GDM1 (cell line): ENCODE measurements around the gene RNF112.

Experiments used
- DNase-seq: peaks from one replicate; lab custom pipeline; 2025; lab: John Stamatoyannopoulos, UW

The RNF112 gene

GRCh38 chr17:19375732-19376131 is 35.3 kb upstream of the RNF112 start:
- no peak for DNase-seq

DNA sequence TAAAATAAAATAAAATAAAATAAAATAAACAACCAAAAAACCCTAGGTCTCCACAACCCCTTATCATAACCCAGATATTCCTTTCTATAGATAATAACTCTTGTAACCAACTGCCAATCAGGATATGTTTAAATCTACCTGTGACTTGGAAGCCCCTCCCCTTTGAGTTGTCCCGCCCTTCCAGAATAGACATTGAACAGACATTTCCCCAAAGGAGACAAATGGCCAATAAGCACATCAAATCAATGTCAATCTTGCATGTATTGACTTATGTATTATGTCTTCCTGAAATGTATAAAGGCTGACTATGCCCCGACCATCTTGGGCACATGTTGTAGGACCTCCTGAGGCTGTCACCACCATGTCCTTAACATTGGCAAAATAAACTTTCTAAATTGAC is 34.2 kb upstream of the RNF112 start:
- DNase-seq, result no peak

GRCh38 chr17:19377602-19378415 is 33.2 kb upstream of the RNF112 start:
- peak; percentile 99 for DNase-seq

- no peak for DNase-seq
Observed at GRCh38 chr17:19378416-19379360, 32.3 kb upstream of the RNF112 start, which contains the start of gene MAPK7. MAPK7 (plus strand) TSS chr17:19378498; CDS start chr17:19378901, 403 bp downstream.

DNA sequence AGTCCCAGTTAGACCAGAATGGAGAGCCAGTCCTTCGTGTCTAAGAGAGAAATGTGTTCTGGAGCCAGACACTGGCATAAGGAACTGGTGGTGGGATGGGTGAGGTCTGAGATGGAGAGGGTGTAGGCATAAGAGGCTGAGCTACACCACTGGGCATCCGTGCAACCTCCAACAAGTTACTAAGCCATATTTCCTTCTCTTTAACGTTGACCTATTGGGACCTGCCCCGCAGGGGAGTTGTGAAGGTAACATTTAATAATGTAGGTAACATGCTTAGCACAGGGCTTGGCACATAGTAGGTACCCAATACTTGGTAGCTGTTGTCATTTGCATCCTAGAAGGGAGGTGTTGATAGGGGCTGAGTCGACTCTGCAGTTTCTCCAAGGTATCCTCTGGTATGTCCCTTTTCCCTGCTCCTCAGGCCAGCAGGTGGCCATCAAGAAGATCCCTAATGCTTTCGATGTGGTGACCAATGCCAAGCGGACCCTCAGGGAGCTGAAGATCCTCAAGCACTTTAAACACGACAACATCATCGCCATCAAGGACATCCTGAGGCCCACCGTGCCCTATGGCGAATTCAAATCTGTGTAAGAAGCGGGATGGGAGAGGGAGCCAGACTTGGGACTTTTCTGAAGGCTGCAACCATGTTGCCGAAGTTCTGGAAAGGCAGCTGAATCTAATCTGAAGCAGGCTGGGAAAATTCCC is 31.5 kb upstream of the RNF112 start:
- no peak for DNase-seq

DNA sequence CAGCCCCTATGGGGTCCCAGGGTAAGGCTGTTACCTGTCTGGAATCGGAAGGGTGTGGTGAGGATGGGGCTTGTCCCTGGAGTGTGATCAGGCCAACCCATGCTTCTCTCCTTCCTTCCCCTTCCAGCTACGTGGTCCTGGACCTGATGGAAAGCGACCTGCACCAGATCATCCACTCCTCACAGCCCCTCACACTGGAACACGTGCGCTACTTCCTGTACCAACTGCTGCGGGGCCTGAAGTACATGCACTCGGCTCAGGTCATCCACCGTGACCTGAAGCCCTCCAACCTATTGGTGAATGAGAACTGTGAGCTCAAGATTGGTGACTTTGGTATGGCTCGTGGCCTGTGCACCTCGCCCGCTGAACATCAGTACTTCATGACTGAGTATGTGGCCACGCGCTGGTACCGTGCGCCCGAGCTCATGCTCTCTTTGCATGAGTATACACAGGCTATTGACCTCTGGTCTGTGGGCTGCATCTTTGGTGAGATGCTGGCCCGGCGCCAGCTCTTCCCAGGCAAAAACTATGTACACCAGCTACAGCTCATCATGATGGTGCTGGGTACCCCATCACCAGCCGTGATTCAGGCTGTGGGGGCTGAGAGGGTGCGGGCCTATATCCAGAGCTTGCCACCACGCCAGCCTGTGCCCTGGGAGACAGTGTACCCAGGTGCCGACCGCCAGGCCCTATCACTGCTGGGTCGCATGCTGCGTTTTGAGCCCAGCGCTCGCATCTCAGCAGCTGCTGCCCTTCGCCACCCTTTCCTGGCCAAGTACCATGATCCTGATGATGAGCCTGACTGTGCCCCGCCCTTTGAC is 30.3 kb upstream of the RNF112 start:
- DNase-seq, result no peak

DNA sequence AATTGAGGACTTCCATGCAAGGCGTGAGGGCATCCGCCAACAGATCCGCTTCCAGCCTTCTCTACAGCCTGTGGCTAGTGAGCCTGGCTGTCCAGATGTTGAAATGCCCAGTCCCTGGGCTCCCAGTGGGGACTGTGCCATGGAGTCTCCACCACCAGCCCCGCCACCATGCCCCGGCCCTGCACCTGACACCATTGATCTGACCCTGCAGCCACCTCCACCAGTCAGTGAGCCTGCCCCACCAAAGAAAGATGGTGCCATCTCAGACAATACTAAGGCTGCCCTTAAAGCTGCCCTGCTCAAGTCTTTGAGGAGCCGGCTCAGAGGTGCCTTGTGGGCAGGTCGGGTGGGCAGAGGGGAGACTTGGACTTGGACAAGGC is 29.7 kb upstream of the RNF112 start:
- DNase-seq, result no peak

GRCh38 chr17:19381741-19382444 is 29.1 kb upstream of the RNF112 start:
- DNase-seq, result no peak

DNA sequence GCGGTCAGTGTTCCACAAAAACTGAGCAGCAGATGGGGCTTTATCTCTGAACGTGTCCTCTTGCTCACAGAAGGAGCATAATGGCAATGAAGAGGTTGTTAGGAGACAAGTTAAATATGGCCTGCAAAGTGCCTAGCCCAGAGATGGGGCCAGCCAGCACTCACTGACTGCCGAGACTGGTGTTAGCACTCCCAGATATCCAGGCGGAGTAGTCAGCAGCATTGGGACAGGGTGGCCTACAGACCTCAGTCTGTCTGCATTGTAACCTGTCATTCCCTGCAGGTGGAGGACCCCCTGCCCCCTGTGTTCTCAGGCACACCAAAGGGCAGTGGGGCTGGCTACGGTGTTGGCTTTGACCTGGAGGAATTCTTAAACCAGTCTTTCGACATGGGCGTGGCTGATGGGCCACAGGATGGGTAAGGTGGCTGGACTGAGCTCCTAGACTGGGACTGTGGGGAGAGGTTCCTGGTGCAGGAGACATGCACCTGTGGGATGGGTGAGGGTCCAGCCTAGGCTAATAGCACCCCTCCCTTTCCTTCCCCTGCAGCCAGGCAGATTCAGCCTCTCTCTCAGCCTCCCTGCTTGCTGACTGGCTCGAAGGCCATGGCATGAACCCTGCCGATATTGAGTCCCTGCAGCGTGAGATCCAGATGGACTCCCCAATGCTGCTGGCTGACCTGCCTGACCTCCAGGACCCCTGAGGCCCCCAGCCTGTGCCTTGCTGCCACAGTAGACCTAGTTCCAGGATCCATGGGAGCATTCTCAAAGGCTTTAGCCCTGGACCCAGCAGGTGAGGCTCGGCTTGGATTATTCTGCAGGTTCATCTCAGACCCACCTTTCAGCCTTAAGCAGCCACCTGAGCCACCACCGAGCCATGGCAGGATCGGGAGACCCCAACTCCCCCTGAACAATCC is 28.2 kb upstream of the RNF112 start:
- no peak for DNase-seq

- no peak for DNase-seq
Observed at GRCh38 chr17:19383681-19384470, 27.2 kb upstream of the RNF112 start.

DNA sequence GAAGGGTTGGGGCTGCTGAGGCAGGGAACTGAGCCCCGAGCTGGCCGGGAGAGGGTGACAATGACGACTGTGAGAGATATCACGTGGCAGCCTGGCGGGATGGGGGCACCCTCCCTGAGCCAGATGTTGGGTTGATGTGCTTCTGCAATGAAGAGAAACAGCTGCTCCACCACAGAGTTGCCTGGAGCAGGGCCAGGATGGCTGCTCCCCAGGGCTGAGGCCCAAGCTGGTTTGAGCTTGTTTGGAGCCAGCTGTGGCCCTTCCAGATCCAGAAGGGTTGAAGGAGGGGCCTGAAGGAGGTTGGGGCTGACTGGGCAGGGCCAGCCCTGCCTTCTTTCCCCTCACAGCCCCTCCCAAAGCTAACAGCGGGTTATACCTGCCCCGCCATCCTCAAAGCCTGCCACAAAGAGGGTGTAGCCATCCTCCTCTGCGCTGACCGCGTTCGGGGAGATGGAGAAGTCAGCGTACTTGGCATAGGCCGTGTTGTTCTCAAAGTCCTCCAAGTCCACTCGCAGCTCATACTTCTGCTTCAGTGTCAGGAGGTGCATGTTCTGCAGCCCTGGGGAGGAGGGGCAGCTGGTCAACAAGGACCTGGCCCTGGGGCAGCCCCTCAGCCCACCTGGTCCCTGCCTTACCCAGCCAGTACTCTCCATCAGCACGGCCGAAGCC is 26.2 kb upstream of the RNF112 start:
- DNase-seq, result no peak

- DNase-seq, result no peak
Observed at GRCh38 chr17:19385521-19385983, 25.5 kb upstream of the RNF112 start.

GRCh38 chr17:19386051-19386929 is 24.7 kb upstream of the RNF112 start:
- no peak for DNase-seq

- DNase-seq, result no peak
Observed at GRCh38 chr17:19386974-19387920, 23.8 kb upstream of the RNF112 start, which contains the start of gene MFAP4. MFAP4 (minus strand) TSS chr17:19387190; CDS start chr17:19387155, 35 bp downstream.

DNA sequence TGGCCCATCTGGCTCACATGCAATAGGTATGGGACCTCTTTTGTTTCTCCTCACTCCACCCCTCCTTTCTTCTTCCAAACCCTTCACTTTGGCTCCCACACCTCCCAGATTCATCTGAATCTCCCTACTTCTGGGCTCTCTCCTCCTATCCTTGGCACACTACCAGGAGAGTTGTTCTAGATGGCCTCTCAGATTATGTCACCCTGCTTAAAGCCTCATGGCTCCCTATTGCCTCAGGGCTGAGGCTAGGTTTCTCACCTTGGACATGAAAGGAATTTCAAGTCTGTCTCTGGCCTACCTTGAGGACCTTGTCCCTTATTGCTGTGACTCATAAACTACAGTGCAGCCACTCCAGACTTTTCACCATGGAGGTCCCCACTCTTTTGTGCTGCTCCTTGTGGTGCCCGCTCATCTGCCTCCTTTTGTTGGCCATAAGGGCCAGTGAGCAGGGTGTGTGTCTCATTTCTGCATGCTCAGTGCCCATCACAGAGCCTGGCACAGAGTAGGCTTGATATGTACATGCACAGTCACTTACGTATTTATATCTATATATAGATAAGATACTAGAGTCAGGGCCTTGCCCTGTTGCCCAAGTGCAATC is 23.0 kb upstream of the RNF112 start:
- DNase-seq, result no peak
